ENCODE results near the gene NUCKS1. TPM values are rescaled to one million over a fixed set of nuclear protein-coding genes. Genes with fewer than 3 reads are reported as not detected.

NUCKS1 gene
- total RNA-seq, 2 experiments from 2014 or later, result 80.6 to 84.7 TPM

DNA sequence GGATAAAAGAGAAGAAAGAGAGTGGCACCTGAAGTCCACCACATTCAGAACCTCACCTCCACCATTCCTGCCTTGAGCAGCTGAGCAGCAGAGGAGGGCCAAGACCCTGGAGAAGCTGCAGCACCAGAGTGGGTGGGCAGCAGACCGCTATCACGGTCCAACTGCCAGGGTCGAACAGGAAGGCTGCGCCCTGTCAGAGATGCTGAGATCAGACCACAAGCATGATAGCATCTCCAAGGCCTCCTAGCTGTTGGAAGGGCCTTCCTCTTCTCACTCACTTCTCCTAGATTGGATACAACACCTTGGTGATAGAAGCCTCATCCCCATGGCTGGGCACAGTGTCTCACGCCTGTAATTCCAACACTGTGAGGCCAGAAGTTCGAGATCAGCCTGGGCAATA, 57.6 kb downstream of the NUCKS1 start:
- Mint-ChIP-seq H3K4me1 (ENCODE audit: low read depth) (no peaks in the 10 kb centered on the region), H3K27ac (no peak overlapping the region), H3K27me3 (peaks cover 32% of the 10 kb centered on the region), H3K36me3 (ENCODE audit: low read depth) (no peaks in the 10 kb centered on the region), H3K4me3 (no peak overlapping the region), H3K9me3 (no peaks in the 10 kb centered on the region)
- ChIA-PET CTCF (no interaction called here), POLR2A (no interaction called here)
- intact Hi-C loops (cut with DNase I, micrococcal nuclease), result no loop called here
- Histone ChIP-seq H3K9me3 (ENCODE audit: control insufficient read depth in 1 of 2, insufficient read depth in 1 of 2, low read length in 2 of 2) (peaks cover 0 to 6% of the 10 kb centered on the region in 2 experiments), H3K27ac (ENCODE audit: low read depth in 1 of 2, low read length in 2 of 2) (no peak overlapping the region), H3K4me3 (ENCODE audit: low read length) (no peak overlapping the region), H3K27me3 (ENCODE audit: control insufficient read depth in 1 of 2, insufficient read depth in 2 of 2, low read length in 2 of 2) (peaks cover 0 to 7% of the 10 kb centered on the region in 2 experiments), H3K36me3 (ENCODE audit: insufficient read depth, low read length) (no peaks in the 10 kb centered on the region), H3K4me1 (ENCODE audit: insufficient read depth, low read length) (no peaks in the 10 kb centered on the region)
- TF ChIP-seq CTCF (IDR thresholded peaks at IDR 0.05), result no peak
- ATAC-seq (ENCODE audit: poor library complexity), result no peak
- DNase-seq, result no peak

DNA sequence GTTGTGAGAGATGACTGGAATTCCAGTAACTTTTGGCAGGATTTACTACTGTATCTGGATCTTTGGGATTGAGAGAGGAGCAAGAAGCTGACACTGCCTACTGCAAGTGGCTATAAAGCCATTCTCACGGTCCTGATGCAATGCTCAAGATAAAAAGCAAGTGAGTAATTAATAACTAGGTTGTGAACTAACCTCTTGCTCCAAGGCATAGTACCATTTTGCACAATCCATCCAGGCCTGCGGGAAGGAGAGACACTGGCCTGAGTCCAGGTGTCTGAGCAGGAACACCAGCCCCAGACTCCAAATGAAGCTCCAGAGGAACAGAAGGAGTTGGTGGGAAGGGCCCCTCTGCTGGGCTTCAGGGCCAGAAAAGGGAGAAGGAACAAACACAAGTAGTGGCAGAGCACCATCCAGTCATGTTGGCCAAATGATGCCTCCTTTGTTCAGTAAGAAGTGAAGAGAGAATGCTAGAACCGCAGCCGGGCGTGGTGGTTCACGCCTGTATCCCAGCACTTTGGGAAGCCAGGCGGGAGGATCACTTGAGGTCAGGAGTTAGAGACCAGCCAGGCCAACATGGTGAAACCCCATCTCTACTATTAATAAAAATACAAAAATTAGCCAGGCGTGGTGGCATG, 59.7 kb downstream of the NUCKS1 start:
- intact Hi-C loops (cut with DNase I, micrococcal nuclease), result no loop called here
- ATAC-seq (ENCODE audit: poor library complexity), result no peak
- POLR2A ChIA-PET, result no interaction called here

DNA sequence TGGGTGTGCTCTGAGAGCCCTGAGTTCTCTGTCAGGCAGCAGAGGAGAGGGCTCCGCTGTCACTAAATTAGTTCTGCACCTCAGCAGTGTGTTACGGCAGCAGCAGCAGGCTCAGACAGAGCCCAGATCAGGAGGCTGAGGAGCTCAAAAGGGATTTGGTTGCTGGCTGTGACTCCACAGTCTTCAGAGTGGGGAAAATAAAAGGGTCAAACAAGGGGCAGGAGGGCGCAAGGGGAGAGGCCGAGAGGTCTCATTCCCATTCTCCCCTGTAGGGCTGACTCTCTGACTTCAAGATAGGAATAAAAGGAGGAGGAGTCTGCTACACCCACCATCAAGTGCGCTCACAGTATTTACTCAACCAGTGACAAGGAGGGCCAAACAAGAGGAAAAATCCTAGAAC, 60.5 kb downstream of the NUCKS1 start:
- no peak overlapping the region for H3K27ac ChIP-seq (ENCODE audit: low read depth in 1 of 2, low read length in 2 of 2)
- CTCF ChIA-PET, result no interaction called here
- no peaks in the 10 kb centered on the region for H3K36me3 ChIP-seq (ENCODE audit: insufficient read depth, low read length)
- ATAC-seq (ENCODE audit: poor library complexity) (no peak), DNase-seq (no peak)
- no peaks in the 10 kb centered on the region for H3K9me3 Mint-ChIP-seq
- no peak overlapping the region for H3K4me3 ChIP-seq (ENCODE audit: low read length)
- peaks cover 19% of the 10 kb centered on the region for H3K27me3 Mint-ChIP-seq
- intact Hi-C loops (cut with DNase I, micrococcal nuclease), result no loop called here
- no peaks in the 10 kb centered on the region for H3K36me3 Mint-ChIP-seq (ENCODE audit: low read depth)
- H3K9me3 ChIP-seq (ENCODE audit: control insufficient read depth in 1 of 2, insufficient read depth in 1 of 2, low read length in 2 of 2), result peaks cover 0 to 6% of the 10 kb centered on the region in 2 experiments
- no peaks in the 10 kb centered on the region for H3K27me3 ChIP-seq (ENCODE audit: control insufficient read depth in 1 of 2, insufficient read depth in 2 of 2, low read length in 2 of 2)
- POLR2A ChIA-PET, result no interaction called here
- H3K4me3 Mint-ChIP-seq, result no peak overlapping the region
- no peak for TF ChIP-seq CTCF (IDR thresholded peaks at IDR 0.05)
- H3K4me1 ChIP-seq (ENCODE audit: insufficient read depth, low read length), result no peaks in the 10 kb centered on the region
- H3K4me1 Mint-ChIP-seq (ENCODE audit: low read depth), result no peaks in the 10 kb centered on the region
- no peak overlapping the region for H3K27ac Mint-ChIP-seq

More for the DNA sequence above, 59.7 kb downstream of the NUCKS1 start:
- DNase-seq, result no peak
- Mint-ChIP-seq H3K4me3 (no peak overlapping the region), H3K36me3 (ENCODE audit: low read depth) (no peaks in the 10 kb centered on the region), H3K27ac (no peak overlapping the region), H3K9me3 (no peaks in the 10 kb centered on the region), H3K4me1 (ENCODE audit: low read depth) (no peaks in the 10 kb centered on the region), H3K27me3 (peaks cover 24% of the 10 kb centered on the region)
- Histone ChIP-seq H3K9me3 (ENCODE audit: control insufficient read depth in 1 of 2, insufficient read depth in 1 of 2, low read length in 2 of 2) (peaks cover 0 to 6% of the 10 kb centered on the region in 2 experiments), H3K27ac (ENCODE audit: low read depth in 1 of 2, low read length in 2 of 2) (no peak overlapping the region), H3K27me3 (ENCODE audit: control insufficient read depth in 1 of 2, insufficient read depth in 2 of 2, low read length in 2 of 2) (no peaks in the 10 kb centered on the region), H3K36me3 (ENCODE audit: insufficient read depth, low read length) (no peaks in the 10 kb centered on the region), H3K4me3 (ENCODE audit: low read length) (no peak overlapping the region), H3K4me1 (ENCODE audit: insufficient read depth, low read length) (no peaks in the 10 kb centered on the region)
- TF ChIP-seq CTCF (IDR thresholded peaks at IDR 0.05), result no peak
- CTCF ChIA-PET, result no interaction called here

All from CD4-positive, alpha-beta T cell (primary cell).